ENCODE data around the gene HGFAC.

The HGFAC gene

GRCh38 chr4:3441501-3442459 lies at the start of gene HGFAC:
HGFAC (plus strand) TSS chr4:3441968; CDS start chr4:3442002, 34 bp downstream.
- no peak for TF ChIP-seq CTCF (IDR thresholded peaks at IDR 0.05; ENCODE audit: insufficient read depth, low read length, poor library complexity, severe bottlenecking)
- no peak within 1 kb of the TSS for H3K4me3 ChIP-seq (replicated peaks; ENCODE audit: low read depth, low read length)
- H3K36me3 ChIP-seq (ENCODE audit: control insufficient read depth, insufficient read depth, low read length), result no peaks in the 10 kb centered on the region
- no peaks in the 10 kb centered on the region for H3K27me3 ChIP-seq (replicated peaks; ENCODE audit: control insufficient read depth, insufficient read depth, low read length)
- DNase-seq (ENCODE audit: extremely low read depth, insufficient read length), result no peak

GRCh38 chr4:3392321-3392720 lies 49.4 kb upstream of the HGFAC start:
- H3K27me3 ChIP-seq (replicated peaks; ENCODE audit: control insufficient read depth, insufficient read depth, low read length), result no peaks in the 10 kb centered on the region
- DNase-seq (ENCODE audit: extremely low read depth, insufficient read length), result no peak

DNA sequence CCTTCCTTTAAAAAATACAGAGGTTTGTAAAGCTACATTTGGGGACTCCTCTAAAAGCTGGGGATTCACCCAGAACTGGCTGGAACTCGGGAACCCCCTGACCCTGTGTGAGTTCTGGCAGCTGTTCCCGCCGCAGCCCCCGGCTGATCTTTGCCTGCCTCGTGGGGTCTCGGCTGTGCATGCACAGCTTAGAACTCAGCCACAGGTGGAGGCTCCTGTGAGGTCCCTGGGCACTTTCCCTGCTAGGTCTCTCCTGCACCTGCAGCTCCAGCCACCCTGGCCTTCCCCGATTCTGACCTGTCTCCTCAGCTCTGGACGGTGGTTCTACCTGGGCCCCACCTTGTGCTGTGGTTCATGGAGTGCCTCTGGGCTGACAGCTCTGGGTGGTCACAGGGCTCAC lies 48.6 kb upstream of the HGFAC start:
- Histone ChIP-seq H3K36me3 (ENCODE audit: control insufficient read depth, insufficient read depth, low read length) (no peaks in the 10 kb centered on the region), H3K4me3 (replicated peaks; ENCODE audit: low read depth, low read length) (no peak overlapping the region), H3K27me3 (replicated peaks; ENCODE audit: control insufficient read depth, insufficient read depth, low read length) (no peaks in the 10 kb centered on the region)
- no peak for DNase-seq (ENCODE audit: extremely low read depth, insufficient read length)
- no peak for TF ChIP-seq CTCF (IDR thresholded peaks at IDR 0.05; ENCODE audit: insufficient read depth, low read length, poor library complexity, severe bottlenecking)

More at GRCh38 chr4:3392321-3392720, 49.4 kb upstream of the HGFAC start:
- Histone ChIP-seq H3K36me3 (ENCODE audit: control insufficient read depth, insufficient read depth, low read length) (no peaks in the 10 kb centered on the region), H3K4me3 (replicated peaks; ENCODE audit: low read depth, low read length) (no peak overlapping the region)
- TF ChIP-seq CTCF (IDR thresholded peaks at IDR 0.05; ENCODE audit: insufficient read depth, low read length, poor library complexity, severe bottlenecking), result no peak

- no peak for TF ChIP-seq CTCF (IDR thresholded peaks at IDR 0.05; ENCODE audit: insufficient read depth, low read length, poor library complexity, severe bottlenecking)
- Histone ChIP-seq H3K4me3 (replicated peaks; ENCODE audit: low read depth, low read length) (no peak overlapping the region), H3K27me3 (replicated peaks; ENCODE audit: control insufficient read depth, insufficient read depth, low read length) (no peaks in the 10 kb centered on the region), H3K36me3 (ENCODE audit: control insufficient read depth, insufficient read depth, low read length) (no peaks in the 10 kb centered on the region)
- no peak for DNase-seq (ENCODE audit: extremely low read depth, insufficient read length)
Observed at GRCh38 chr4:3396600-3396999, 45.2 kb upstream of the HGFAC start.

DNA sequence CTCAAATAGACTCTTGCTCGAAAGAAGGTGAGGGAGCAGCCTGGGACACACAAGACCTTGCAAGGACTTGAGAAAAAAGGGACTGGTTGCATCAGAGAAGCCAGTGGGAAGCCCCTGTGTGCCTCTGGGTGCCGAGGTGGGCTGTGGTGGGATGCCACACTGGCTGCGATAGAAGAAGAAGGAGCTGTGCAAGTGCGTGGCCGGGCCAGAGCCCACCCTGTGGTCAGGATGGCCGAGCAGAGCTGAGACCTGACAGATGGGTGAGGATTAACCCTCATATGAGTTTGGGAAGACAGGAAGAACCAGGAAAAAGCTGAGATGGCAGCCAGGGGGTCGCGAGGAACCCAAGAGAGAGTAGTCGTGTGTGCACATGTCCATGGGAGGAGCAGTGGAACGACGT lies 44.6 kb upstream of the HGFAC start:
- Histone ChIP-seq H3K36me3 (ENCODE audit: control insufficient read depth, insufficient read depth, low read length) (no peaks in the 10 kb centered on the region), H3K27me3 (replicated peaks; ENCODE audit: control insufficient read depth, insufficient read depth, low read length) (no peaks in the 10 kb centered on the region), H3K4me3 (replicated peaks; ENCODE audit: low read depth, low read length) (no peak overlapping the region)
- TF ChIP-seq CTCF (IDR thresholded peaks at IDR 0.05; ENCODE audit: insufficient read depth, low read length, poor library complexity, severe bottlenecking), result no peak
- DNase-seq (ENCODE audit: extremely low read depth, insufficient read length), result no peak
